Activated CD8-positive, alpha-beta memory T cell treated with anti-CD3 and anti-CD28 coated beads for 36 hours (primary cell): Measurements from ENCODE around the gene CDYL. TPM values are rescaled to one million over a fixed set of nuclear protein-coding genes. Genes with fewer than 3 reads are reported as not detected.

Experiments used
- CTCF ChIA-PET: fragments of 350-600 bp; sonication (Branson Sonifier 250); formaldehyde crosslinking; loops from one replicate; lab custom pipeline; 2021; ENCODE audit warnings: antibody characterized with exemption; lab: Charles Lee
- POLR2A ChIA-PET: fragments of 350-600 bp; sonication (Branson Sonifier 250); formaldehyde crosslinking; loops from one replicate; lab custom pipeline; 2021; ENCODE audit warnings: antibody characterized with exemption; lab: Charles Lee
- total RNA-seq, 2 experiments: library from RNA; stranded (reverse); gene quantifications; one replicate each; pipeline ENCODE4 v1.2.3, GENCODE V29; 2021

The CDYL gene
- total RNA-seq, 2 experiments from 2014 or later: 34.3 to 35.6 TPM

DNA sequence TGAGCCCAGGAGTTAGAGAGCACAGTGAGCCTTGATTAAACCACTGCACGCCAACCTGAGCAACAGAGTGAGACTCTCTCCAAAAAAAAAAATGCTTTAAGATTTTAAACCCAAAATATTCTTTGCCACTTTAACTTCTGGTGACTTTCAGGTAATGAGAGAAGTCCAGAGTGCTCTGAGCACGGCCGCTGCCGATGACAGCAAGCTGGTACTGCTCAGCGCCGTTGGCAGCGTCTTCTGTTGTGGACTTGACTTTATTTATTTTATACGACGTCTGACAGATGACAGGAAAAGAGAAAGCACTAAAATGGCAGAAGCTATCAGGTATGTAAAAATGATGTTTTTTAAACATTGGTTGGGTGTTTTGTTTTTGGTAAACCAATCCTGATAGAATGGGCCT lies 161.2 kb downstream of the CDYL start:
- ChIA-PET CTCF (interaction anchor here (0.7 to 1.0 kb wide), 3 partner anchors 23 to 132 kb away, joined by 3 read pairs; no protein-coding TSS in a partner anchor), POLR2A (no interaction called here)

- POLR2A ChIA-PET: no interaction called here
- CTCF ChIA-PET: no interaction called here
Measured at GRCh38 chr6:4939241-4939640, 163.0 kb downstream of the CDYL start.

DNA sequence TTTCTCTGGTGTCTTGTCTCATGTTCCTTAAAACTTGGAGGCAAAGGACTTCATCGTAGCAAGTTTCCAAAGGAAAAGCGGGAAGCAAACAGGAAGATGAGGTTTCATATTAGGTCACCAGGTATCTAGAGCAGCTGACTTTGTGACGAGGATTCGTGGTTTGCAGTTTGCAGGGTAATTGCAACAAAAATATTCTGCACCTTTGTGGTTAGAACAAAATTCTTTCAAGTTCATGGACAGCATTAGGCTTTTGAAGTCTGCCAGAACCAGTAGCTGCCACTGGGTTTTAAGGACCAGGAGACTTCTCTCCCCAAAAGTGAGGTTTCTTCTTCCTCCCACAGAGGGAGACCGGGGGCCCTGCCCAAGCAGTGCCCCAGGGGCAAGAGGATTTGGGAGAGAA lies 164.2 kb downstream of the CDYL start:
- POLR2A ChIA-PET: no interaction called here

GRCh38 chr6:4941782-4942672 lies 165.8 kb downstream of the CDYL start:
- ChIA-PET CTCF (interaction anchor here (0.7 to 1.3 kb wide), 4 partner anchors 27 to 152 kb away, joined by 3 to 5 read pairs (median 3); no protein-coding TSS in a partner anchor), POLR2A (interaction anchor here (0.5 to 2.2 kb wide), 5 partner anchors 27 to 1717 kb away, joined by 3 to 10 read pairs (median 3); no protein-coding TSS in a partner anchor)

More for the DNA sequence above, 164.2 kb downstream of the CDYL start:
- CTCF ChIA-PET: no interaction called here

DNA sequence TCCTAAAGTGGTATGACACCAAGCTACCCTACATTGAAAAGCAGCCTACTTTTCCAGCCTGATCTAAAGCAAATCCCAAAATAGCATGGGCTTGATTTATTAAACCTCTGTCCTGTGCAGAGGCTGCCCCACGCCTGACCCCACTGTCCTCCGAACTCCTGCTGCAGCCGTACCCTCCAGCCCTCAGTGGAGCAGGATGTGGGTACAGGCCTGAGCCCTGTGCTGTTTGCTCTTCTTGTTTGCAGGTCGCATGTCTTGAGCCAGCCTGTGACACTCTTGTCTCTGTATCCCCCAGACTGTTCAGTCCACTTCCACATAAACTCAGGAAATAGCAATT lies 166.4 kb downstream of the CDYL start:
- ChIA-PET POLR2A (interaction anchor here (1.1 to 2.2 kb wide), 3 partner anchors 28 to 166 kb away, joined by 3 to 10 read pairs (median 3); no protein-coding TSS in a partner anchor), CTCF (interaction anchor here (0.7 to 1.3 kb wide), 3 partner anchors 28 to 145 kb away, joined by 3 to 5 read pairs (median 3); no protein-coding TSS in a partner anchor)

DNA sequence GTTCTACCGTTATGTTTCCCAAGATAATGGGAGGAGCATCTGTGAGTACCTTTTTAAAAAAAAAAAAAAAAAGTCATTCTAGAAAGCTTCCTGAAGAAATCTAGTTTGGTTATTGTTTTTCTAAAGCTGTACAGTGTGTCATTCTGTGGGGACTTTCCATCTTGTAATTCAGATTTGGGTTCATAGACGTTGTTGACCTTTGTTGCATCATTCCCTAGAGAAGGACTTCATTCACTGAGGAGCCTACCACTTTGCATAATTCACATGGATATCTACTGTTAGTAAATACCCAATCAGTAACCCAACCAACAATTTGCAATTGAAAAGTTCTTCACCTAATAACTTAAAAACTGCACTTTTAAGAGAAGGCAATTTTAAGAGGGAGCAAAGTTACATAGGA lies 167.5 kb downstream of the CDYL start:
- ChIA-PET CTCF (no interaction called here), POLR2A (interaction anchor here (0.7 to 1.3 kb wide), 2 partner anchors 69 to 167 kb away, joined by 3 to 4 read pairs; no protein-coding TSS in a partner anchor)

- POLR2A ChIA-PET: interaction anchor here (0.7 kb wide), 1 partner anchor 70 kb away, joined by 4 read pairs; no protein-coding TSS in a partner anchor
- CTCF ChIA-PET: no interaction called here
Measured at GRCh38 chr6:4944325-4944724, 168.1 kb downstream of the CDYL start.

GRCh38 chr6:4946521-4946920 lies 170.3 kb downstream of the CDYL start:
- POLR2A ChIA-PET: no interaction called here
- CTCF ChIA-PET: no interaction called here

- ChIA-PET CTCF (no interaction called here), POLR2A (no interaction called here)
Measured at GRCh38 chr6:4947716-4948115, 171.5 kb downstream of the CDYL start.

- POLR2A ChIA-PET: no interaction called here
- CTCF ChIA-PET: no interaction called here
Measured at GRCh38 chr6:4948781-4949450, 172.7 kb downstream of the CDYL start.

- CTCF ChIA-PET: no interaction called here
Measured at GRCh38 chr6:4950076-4950475, 173.9 kb downstream of the CDYL start.

DNA sequence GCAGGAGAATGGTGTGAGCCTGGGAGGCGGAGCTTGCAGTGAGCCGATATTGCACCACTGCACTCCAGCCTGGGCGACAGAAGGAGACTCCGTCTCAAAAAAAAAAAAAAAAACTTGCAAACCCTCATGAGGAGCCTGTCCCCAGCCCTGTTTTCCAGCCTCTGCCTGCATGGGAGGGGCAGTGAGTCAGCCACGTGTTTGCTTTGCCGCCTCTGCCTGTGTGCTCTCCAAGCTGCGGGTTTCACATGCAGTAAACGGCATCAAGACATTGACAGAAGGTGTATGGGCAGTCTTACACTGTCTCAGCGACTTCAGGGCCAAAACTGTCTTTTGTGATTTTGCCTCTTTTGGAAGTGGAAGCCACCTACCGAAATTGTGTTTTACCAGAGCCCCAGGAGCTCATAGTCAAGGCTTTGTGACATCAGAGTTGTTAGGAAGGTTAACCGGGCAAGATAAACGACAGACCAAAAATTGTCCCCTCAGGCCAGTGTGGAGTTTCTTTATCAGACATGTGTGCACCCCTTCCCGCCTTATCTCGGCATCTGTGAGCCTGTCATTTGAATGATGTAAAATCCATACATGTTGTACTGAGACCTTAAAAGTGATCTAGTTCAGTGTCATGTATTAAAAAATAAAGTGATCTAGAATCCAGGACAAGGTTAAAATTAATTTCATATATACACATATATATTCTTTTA lies 174.8 kb downstream of the CDYL start:
- CTCF ChIA-PET: no interaction called here

More at GRCh38 chr6:4950076-4950475, 173.9 kb downstream of the CDYL start:
- POLR2A ChIA-PET: interaction anchor here (0.6 kb wide), 1 partner anchor 1319 kb away, joined by 4 read pairs; no protein-coding TSS in a partner anchor

DNA sequence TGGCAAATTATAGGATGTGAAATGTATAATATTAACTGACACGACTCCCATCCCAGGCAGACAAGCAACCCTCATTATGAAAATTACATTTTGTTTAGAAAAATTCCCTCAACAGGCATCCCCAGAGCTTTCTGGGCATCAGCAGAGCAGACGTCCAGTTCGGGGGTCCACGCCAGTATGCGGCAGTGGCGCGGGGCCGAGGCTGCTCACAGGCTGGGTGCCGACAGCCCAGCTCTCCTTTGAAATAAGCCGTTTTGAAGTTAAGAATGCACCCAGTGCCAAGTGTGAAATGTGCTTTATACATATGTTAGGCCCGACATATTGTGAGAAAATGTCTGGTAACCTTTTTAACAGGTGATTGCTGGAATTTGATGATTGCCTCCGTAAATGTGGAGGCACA lies 177.2 kb downstream of the CDYL start:
- ChIA-PET CTCF (no interaction called here), POLR2A (no interaction called here)

More for the DNA sequence above, 174.8 kb downstream of the CDYL start:
- POLR2A ChIA-PET: no interaction called here

DNA sequence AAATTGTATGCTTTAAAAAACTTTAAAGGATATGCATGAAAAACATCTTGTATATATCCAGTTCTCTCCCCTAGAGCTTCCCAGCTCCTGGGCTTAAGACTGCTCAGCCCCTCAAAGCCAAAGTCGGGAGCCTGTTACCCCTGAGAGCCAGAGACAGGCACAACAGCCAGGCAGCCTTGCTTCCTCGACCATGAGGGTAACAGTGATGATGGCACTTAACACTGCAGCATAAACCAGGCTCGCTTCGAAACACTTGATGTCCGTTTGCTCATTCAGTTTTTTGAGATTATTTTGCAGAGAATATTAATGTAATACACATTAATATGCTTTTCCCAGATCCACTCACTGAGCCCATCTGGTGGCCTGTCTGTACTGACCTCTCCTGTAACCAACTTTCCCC lies 180.4 kb downstream of the CDYL start:
- POLR2A ChIA-PET: no interaction called here
- CTCF ChIA-PET: no interaction called here

DNA sequence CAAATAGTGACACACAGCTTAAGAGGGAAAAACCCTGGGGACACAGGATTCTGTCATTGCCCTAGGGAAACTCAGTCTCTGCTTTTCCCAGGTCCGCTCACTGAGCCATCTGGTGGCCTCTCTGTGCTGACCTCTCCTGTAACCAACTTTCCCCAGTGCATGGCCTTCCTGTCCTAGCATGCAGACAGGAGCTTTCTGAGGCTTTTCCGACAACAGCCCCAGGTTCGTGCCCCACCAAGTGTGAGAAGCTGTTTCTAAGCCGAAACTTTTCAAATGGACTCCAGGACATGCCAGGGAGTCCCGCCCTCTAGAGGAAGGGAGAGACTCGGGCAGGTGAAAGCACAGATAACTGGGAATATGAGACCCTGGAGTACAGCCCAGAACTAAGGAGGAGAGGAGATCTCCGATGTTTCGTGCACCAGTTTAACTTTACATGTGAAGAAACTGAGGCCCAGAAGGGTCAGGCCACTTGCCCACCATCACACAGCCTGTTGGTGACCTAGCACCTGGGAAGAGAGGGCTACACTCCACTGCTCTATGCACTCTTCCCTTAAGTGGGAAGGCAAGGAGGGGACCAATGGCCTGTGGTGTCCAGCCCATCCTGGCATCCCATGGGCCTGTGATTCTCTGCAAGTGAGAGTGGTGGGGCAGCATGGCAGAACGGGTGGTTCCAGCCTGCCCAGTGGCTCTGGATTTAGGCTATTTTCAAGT lies 181.5 kb downstream of the CDYL start:
- ChIA-PET CTCF (no interaction called here), POLR2A (no interaction called here)

- ChIA-PET CTCF (no interaction called here), POLR2A (no interaction called here)
Measured at GRCh38 chr6:4958624-4959023, 182.4 kb downstream of the CDYL start.

- CTCF ChIA-PET: no interaction called here
- POLR2A ChIA-PET: no interaction called here
Measured at GRCh38 chr6:4961322-4962168, 185.3 kb downstream of the CDYL start.

GRCh38 chr6:4962905-4963304 lies 186.7 kb downstream of the CDYL start:
- POLR2A ChIA-PET: no interaction called here

More at GRCh38 chr6:4962905-4963304, 186.7 kb downstream of the CDYL start:
- CTCF ChIA-PET: no interaction called here
